Fibroblast of mammary gland (primary cell): ENCODE results near the gene SHC2.
A peak's percentile ranks its signal among the peaks of the same experiment; 100 is the strongest.

Experiments
- DNase-seq: peaks from one replicate; pipeline ENCODE4 v3.0.0-alpha.2; 2010; ENCODE audit warnings: low read depth
- H3K4me3 ChIP-seq: 2 replicates; pipeline ENCODE4 v1.5.1; 2011; ENCODE audit warnings: low read depth, mild to moderate bottlenecking, low read length, moderate library complexity; ENCODE audit not compliant: control insufficient read depth
- TF ChIP-seq, protein P1 (sequence below): conservative IDR thresholded peaks from 2 replicates; pipeline ENCODE4 v1.5.1; 2011; ENCODE audit warnings: low read depth, low read length, inconsistent platforms; ENCODE audit not compliant: control insufficient read depth, insufficient read depth

The SHC2 gene

DNA sequence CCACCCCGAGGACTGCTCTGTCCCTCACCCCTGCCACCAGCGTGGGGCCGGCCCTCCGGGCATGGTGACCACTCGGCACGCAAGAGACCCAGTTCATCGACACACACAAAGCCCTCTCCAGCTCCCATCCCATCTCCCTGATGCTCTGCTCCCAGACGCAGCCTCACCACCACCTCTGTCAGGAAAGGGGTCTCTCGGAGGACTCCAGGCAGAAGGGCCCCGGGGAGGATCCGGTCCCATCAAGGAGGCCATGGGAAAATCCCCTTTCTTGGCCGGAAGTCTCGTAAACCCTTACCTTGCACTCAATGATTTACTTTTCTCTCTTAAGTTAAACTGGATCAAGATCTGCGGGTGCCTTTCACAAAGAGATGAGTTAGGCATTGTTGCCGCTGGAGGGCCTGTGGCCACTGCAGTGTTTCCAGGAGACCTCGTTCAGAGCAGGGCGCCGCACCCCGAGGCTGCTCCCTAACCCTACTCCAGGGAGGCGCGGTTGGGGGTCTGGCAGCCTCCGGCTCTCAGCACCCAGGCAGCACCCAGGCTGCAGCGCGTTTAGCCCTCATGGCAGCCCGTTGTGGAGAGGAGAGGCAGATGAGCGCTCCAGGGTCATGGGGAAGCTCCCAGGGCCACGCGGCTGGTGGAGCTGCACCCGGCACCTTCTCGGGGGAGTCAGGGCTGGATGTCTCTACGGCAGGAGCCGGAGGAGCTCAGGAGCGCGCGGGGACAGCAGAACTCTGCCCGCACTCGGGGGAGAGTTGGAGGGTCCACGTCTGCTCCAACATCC lies 82.8 kb downstream of the SHC2 start:
- TF ChIP-seq, protein P1, sequence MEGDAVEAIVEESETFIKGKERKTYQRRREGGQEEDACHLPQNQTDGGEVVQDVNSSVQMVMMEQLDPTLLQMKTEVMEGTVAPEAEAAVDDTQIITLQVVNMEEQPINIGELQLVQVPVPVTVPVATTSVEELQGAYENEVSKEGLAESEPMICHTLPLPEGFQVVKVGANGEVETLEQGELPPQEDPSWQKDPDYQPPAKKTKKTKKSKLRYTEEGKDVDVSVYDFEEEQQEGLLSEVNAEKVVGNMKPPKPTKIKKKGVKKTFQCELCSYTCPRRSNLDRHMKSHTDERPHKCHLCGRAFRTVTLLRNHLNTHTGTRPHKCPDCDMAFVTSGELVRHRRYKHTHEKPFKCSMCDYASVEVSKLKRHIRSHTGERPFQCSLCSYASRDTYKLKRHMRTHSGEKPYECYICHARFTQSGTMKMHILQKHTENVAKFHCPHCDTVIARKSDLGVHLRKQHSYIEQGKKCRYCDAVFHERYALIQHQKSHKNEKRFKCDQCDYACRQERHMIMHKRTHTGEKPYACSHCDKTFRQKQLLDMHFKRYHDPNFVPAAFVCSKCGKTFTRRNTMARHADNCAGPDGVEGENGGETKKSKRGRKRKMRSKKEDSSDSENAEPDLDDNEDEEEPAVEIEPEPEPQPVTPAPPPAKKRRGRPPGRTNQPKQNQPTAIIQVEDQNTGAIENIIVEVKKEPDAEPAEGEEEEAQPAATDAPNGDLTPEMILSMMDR: peak; percentile 3
- H3K4me3 ChIP-seq: no peak overlapping the region
- DNase-seq: no peak

- DNase-seq: no peak
- no peak overlapping the region for H3K4me3 ChIP-seq
- TF ChIP-seq, protein P1: no peak
Measured at GRCh38 chr19:376111-376470, 84.7 kb downstream of the SHC2 start.

- H3K4me3 ChIP-seq: no peak overlapping the region
Measured at GRCh38 chr19:375395-376110, 85.3 kb downstream of the SHC2 start.

DNA sequence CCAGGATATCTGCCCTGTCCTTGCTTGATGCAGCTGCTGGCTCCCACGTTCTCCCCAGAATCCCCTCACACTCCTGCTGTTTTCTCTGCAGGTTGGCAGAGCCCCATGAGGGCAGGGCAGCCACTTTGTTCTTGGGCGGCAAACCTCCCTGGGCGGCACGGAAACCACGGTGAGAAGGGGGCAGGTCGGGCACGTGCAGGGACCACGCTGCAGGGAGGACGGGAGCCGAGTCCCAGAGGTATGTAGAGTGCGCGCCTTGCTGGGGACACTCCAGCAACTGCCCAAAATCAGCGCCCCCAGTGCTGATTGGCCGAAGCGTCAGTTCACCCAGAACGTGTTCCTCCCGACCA lies 86.0 kb downstream of the SHC2 start:
- H3K4me3 ChIP-seq: no peak overlapping the region
- TF ChIP-seq, protein P1: no peak
- DNase-seq: no peak

More at GRCh38 chr19:375395-376110, 85.3 kb downstream of the SHC2 start:
- DNase-seq: no peak
- TF ChIP-seq, protein P1: no peak

DNA sequence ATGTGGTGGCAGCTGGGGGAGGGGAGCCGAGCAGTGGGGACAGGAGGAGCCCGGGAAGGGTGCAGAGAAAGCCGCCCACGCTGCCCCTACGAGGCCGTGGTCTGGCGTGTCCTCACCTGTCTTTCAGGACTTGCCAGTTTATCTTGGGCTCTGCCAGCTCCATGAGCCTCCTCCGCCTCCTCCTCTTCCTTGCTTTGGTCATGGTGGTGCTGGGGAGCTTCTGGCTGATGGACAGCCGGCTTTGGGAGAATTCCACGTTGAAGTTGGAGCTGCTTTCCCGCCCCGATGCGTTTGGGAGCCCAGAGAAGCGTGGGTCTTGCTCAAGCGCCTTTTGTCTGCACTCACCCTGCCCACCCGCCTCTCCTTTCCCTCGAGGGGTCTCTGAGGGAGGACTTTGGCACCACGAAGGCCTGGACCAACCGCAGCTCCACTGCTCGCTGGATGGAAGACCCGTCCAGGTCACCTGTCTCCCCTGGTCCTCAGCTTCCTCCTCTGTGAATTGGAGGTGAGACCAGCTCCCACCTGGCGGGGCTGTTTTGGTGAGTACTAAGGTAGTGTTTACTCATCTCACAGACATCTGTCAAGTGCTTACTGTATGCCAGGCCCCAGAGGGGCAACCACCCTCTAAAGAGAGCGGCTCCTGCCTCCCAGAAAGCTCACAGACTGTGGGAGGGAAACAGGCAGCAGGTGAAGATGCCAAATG lies 86.5 kb downstream of the SHC2 start:
- no peak overlapping the region for H3K4me3 ChIP-seq
- TF ChIP-seq, protein P1: no peak
- DNase-seq: no peak

DNA sequence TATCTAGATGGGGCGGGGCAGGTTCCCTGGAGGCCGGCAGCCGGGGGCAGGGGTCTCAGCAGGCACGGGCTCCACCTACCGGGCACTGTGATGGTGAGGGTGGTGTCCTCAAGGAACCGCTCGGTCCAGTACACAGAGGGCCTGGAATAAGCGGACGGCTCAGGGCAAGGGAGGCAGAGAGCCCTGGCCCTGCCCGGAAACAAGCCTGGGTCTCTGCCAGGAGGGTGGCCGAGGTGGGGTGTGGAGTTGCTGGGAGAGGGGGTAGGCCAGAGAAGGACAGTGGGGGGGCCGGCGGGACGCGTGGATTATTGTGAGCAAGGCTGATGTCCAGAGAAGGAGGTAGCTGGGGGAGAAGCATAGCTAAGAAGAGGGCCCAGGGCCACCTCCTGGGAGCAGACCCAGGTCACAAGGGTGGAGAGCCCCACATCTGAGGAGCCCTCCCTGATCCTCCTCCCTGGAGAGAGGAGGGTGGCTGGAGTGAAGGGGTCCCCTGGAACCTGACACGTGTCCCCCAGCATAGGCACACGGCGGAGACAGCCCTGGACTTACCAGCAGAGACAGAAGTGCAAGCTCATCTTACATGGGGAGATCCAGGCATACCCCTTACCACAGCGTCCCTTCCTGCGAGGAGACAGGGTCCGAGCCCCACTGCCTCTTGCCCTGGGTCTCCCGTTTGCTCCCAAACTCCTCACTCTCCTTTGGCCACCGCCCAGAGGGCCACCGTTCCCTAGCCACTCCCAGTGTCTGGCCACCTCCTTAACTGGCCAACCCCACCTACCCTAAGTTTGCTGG lies 87.2 kb downstream of the SHC2 start:
- no peak for DNase-seq
- TF ChIP-seq, protein P1: no peak
- H3K4me3 ChIP-seq: no peak overlapping the region
